Mesendoderm (in vitro differentiated cells): ENCODE data around the gene ZNRD2.

Source experiments
- DNase-seq: peaks from one replicate; pipeline ENCODE4 v3.0.0; 2013
- H2AK5ac ChIP-seq: 2 replicates; pipeline ENCODE4 v1.6.1; 2013; ENCODE audit warnings: low read length, inconsistent platforms
- H2BK120ac ChIP-seq: 2 replicates; pipeline ENCODE4 v1.6.1; 2013; ENCODE audit warnings: low read depth, mild to moderate bottlenecking, low read length, moderate library complexity, mixed read lengths
- H2BK15ac ChIP-seq: replicated peaks from 2 replicates; pipeline ENCODE4 v1.6.1; 2013; ENCODE audit warnings: low read depth, mild to moderate bottlenecking, moderate library complexity
- H2BK5ac ChIP-seq: 2 replicates; pipeline ENCODE4 v1.6.1; 2013; ENCODE audit warnings: low read length, inconsistent platforms
- H3K18ac ChIP-seq: 2 replicates; pipeline ENCODE4 v1.6.1; 2013; ENCODE audit warnings: mild to moderate bottlenecking, low read length, mixed read lengths
- H3K23ac ChIP-seq: one replicate; pipeline ENCODE4 v1.6.1; 2013; ENCODE audit warnings: low read length
- H3K27ac ChIP-seq: 2 replicates; pipeline ENCODE4 v1.5.1; 2013; ENCODE audit warnings: low read depth, mild to moderate bottlenecking, inconsistent platforms, low read length, moderate library complexity
- H3K27me3 ChIP-seq: 2 replicates; pipeline ENCODE4 v1.6.1; 2013; ENCODE audit warnings: low read length, control low read depth, mild to moderate bottlenecking, inconsistent platforms; ENCODE audit not compliant: insufficient read depth, poor library complexity
- H3K36me3 ChIP-seq: 2 replicates; pipeline ENCODE4 v1.6.1; 2013; ENCODE audit warnings: low read length, inconsistent platforms; ENCODE audit not compliant: control insufficient read depth, insufficient read depth
- H3K4ac ChIP-seq: one replicate; pipeline ENCODE4 v1.6.1; 2013; ENCODE audit warnings: low read depth, mild to moderate bottlenecking, low read length, moderate library complexity
- H3K4me1 ChIP-seq: 2 replicates; pipeline ENCODE4 v1.6.1; 2013; ENCODE audit warnings: low read depth, low read length, inconsistent platforms; ENCODE audit not compliant: control insufficient read depth
- H3K4me2 ChIP-seq: 2 replicates; pipeline ENCODE4 v1.6.1; 2013; ENCODE audit warnings: low read length
- H3K4me3 ChIP-seq: 2 replicates; pipeline ENCODE4 v1.5.1; 2013; ENCODE audit warnings: mild to moderate bottlenecking, low read length
- H3K56ac ChIP-seq: one replicate; pipeline ENCODE4 v1.6.1; 2013; ENCODE audit warnings: low read length
- H3K79me1 ChIP-seq: 2 replicates; pipeline ENCODE4 v1.6.1; 2013; ENCODE audit warnings: low read length, inconsistent platforms
- H3K79me2 ChIP-seq: 2 replicates; pipeline ENCODE4 v1.6.1; 2013; ENCODE audit warnings: mild to moderate bottlenecking, low read length; ENCODE audit not compliant: control insufficient read depth, insufficient read depth
- H3K9ac ChIP-seq: 2 replicates; pipeline ENCODE4 v1.6.1; 2013; ENCODE audit warnings: low read length, inconsistent platforms
- H4K5ac ChIP-seq: one replicate; pipeline ENCODE4 v1.6.1; 2013; ENCODE audit warnings: low read length
- H4K8ac ChIP-seq: one replicate; pipeline ENCODE4 v1.6.1; 2013; ENCODE audit warnings: low read depth, mild to moderate bottlenecking, control low read depth, low read length, moderate library complexity
- WGBS: extraction: QIAGEN DNeasy Blood & Tissue Kit; methylation state at CpG from one replicate; pipeline ENCODE4 v1.1.7; 2013; ENCODE audit warnings: low lambda C conversion rate, missing lambda C conversion rate; ENCODE audit not compliant: insufficient coverage; ENCODE audit errors: extremely low coverage; 5-methylcytosine and 5-hydroxymethylcytosine counted together

Gene ZNRD2

DNA sequence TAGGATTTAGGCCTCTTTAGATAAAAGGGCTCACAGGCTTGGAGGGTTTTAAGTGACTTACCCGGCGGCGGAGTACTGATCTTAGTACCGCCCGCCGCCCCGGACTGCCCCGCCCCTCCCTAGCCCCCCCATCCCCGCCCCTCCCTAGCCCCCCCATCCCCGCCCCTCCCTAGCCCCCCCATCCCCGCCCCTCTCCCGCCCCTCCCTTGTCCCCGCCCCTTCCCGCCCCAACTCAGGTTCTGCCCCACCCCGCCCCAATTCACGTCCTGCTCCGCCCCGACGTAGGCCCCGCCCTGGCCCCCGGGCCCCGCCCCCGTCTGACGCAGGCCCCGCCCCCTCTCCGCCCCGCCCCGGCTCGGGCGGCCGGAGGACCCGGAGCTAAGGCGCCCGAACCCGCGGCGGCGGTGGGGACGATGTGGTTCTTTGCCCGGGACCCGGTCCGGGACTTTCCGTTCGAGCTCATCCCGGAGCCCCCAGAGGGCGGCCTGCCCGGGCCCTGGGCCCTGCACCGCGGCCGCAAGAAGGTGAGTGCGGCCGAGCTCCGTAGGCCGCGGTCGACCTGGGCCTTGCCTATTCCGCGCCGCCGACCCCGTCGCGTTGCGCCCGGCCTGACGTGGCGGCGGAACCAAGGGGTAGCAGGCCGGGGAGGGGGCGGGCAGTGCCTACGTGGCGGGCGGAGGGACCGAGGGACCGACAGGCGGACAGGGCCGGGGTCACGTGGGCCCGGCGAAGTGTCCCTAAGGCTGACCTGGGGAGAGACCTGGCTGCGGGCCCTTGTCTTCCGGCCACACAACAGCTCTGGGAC, 45.3 kb upstream of the ZNRD2 start, which contains the start of gene SCYL1:
TSS of gene SCYL1 (plus strand) at position 343 of the 805 bp plus-strand sequence. CDS start at position 414, 71 bp downstream.
- Histone ChIP-seq H2AK5ac (peak within 1 kb of the TSS; percentile 28), H2BK15ac (no peak within 1 kb of the TSS), H2BK5ac (peak within 1 kb of the TSS; percentile 35), H4K8ac (no peak within 1 kb of the TSS), H3K4me2 (peak within 1 kb of the TSS; percentile 60), H2BK120ac (no peak within 1 kb of the TSS), H3K27me3 (no peaks in the 10 kb centered on the region), H3K9ac (peak within 1 kb of the TSS; percentile 84), H3K79me2 (peaks cover 5% of the 10 kb centered on the region), H3K27ac (peak within 1 kb of the TSS; percentile 47), H3K56ac (peak within 1 kb of the TSS; percentile 91), H3K4me1 (no peaks in the 10 kb centered on the region), H3K4me3 (peak within 1 kb of the TSS; percentile 87), H3K4ac (peak within 1 kb of the TSS; percentile 56), H4K5ac (no peak within 1 kb of the TSS), H3K23ac (peak within 1 kb of the TSS; percentile 7), H3K18ac (peak within 1 kb of the TSS; percentile 72), H3K36me3 (peaks cover 2% of the 10 kb centered on the region), H3K79me1 (peaks cover 10% of the 10 kb centered on the region)
- no CpG with 5 or more reads among the region's 82 CpGs for WGBS
- DNase-seq = peak; percentile 77

DNA sequence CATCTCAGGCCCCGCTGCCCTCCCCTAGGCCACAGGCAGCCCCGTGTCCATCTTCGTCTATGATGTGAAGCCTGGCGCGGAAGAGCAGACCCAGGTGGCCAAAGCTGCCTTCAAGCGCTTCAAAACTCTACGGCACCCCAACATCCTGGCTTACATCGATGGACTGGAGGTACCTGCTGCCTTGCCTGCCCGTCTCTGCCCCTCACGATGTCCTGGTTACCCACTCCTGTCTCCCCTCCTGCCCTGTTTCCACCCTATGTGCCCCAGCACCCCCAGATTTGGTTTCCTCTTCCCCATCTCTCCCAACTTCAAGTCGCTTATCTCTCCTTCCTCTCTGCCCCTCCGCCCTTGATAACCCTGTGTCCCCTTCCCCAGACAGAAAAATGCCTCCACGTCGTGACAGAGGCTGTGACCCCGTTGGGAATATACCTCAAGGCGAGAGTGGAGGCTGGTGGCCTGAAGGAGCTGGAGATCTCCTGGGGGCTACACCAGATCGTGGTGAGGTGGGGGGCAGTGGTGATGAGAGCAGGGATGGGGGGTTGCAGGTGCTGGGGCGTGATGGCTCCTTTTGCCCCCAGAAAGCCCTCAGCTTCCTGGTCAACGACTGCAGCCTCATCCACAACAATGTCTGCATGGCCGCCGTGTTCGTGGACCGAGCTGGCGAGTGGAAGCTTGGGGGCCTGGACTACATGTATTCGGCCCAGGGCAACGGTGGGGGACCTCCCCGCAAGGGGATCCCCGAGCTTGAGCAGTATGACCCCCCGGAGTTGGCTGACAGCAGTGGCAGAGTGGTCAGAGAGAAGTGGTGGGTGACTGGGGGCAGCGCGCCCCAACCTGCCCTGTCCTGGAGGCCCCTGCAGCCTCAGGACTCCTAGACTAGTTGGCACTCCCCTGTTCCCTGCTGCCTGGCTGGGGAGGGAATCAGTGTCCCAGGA, 44.5 kb upstream of the ZNRD2 start:
- Histone ChIP-seq H2BK5ac (no peak overlapping the region), H3K27ac (no peak overlapping the region), H3K27me3 (no peaks in the 10 kb centered on the region), H3K4ac (no peak overlapping the region), H3K4me1 (no peaks in the 10 kb centered on the region), H2BK15ac (no peak overlapping the region), H3K23ac (peak overlapping the region; percentile 7), H2BK120ac (no peak overlapping the region), H3K36me3 (peaks cover 2% of the 10 kb centered on the region), H3K79me1 (peaks cover 10% of the 10 kb centered on the region), H3K9ac (peak overlapping the region; percentile 84), H3K4me3 (peak overlapping the region; percentile 87), H3K56ac (peak overlapping the region; percentile 91), H3K79me2 (peaks cover 5% of the 10 kb centered on the region), H2AK5ac (peak overlapping the region; percentile 28), H3K18ac (peak overlapping the region; percentile 72), H4K8ac (no peak overlapping the region), H4K5ac (no peak overlapping the region), H3K4me2 (peak overlapping the region; percentile 60)
- no peak for DNase-seq
- no CpG with 5 or more reads among the region's 31 CpGs for WGBS

DNA sequence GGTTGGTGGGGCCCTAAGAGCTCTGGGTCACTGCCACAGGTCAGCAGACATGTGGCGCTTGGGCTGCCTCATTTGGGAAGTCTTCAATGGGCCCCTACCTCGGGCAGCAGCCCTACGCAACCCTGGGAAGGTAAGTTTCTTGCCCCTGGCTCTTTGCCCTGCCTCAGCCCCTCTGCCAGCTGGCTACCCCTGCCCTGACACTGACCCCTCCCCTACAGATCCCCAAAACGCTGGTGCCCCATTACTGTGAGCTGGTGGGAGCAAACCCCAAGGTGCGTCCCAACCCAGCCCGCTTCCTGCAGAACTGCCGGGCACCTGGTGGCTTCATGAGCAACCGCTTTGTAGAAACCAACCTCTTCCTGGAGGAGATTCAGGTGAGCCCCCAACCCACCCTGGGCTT, 43.5 kb upstream of the ZNRD2 start:
- peaks cover 10% of the 10 kb centered on the region for H3K79me1 ChIP-seq
- H3K56ac ChIP-seq = no peak overlapping the region
- H3K9ac ChIP-seq = no peak overlapping the region
- no peak overlapping the region for H3K18ac ChIP-seq
- no peaks in the 10 kb centered on the region for H3K4me1 ChIP-seq
- no peak overlapping the region for H2BK5ac ChIP-seq
- DNase-seq = no peak
- WGBS = no CpG with 5 or more reads among the region's 8 CpGs
- no peak overlapping the region for H3K4ac ChIP-seq
- H3K27ac ChIP-seq = no peak overlapping the region
- H2BK120ac ChIP-seq = no peak overlapping the region
- H3K4me3 ChIP-seq = no peak overlapping the region
- no peak overlapping the region for H3K23ac ChIP-seq
- H4K5ac ChIP-seq = no peak overlapping the region
- H3K27me3 ChIP-seq = no peaks in the 10 kb centered on the region
- no peak overlapping the region for H4K8ac ChIP-seq
- no peak overlapping the region for H3K4me2 ChIP-seq
- peaks cover 5% of the 10 kb centered on the region for H3K79me2 ChIP-seq
- no peak overlapping the region for H2BK15ac ChIP-seq
- H2AK5ac ChIP-seq = no peak overlapping the region
- H3K36me3 ChIP-seq = peaks cover 6% of the 10 kb centered on the region

DNA sequence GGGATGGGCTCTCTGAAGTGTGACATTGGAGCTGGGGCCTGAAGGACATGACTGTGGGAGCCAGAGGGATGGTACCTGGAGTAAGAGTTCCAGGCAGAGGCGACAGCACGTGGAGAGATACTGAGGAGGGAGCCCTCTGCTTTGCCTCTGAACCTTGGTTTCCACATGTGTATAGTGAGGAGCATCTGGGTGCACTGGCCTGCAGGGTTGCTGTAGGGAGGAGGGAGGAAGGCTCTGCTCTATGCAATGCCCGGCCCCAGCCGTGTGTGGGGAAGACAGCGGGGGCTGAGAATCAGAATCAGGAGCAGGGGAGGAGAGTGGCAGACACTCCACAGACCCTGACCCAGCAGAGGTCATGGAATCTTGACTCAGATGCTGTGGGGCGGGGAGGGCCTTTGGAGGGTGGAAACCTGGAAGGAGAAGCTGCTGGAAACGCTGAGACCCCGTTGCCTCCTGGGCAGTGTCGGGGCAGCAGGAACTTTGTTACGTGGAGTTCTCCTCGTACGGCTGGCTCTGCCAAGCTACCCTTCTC, 41.4 kb upstream of the ZNRD2 start:
- Histone ChIP-seq H3K27me3 (no peaks in the 10 kb centered on the region), H3K56ac (no peak overlapping the region), H3K79me1 (peaks cover 10% of the 10 kb centered on the region), H3K79me2 (peaks cover 5% of the 10 kb centered on the region), H2AK5ac (no peak overlapping the region), H2BK15ac (no peak overlapping the region), H2BK5ac (no peak overlapping the region), H4K5ac (no peak overlapping the region), H3K18ac (no peak overlapping the region), H3K4me1 (no peaks in the 10 kb centered on the region), H2BK120ac (no peak overlapping the region), H3K36me3 (peaks cover 12% of the 10 kb centered on the region), H4K8ac (no peak overlapping the region), H3K9ac (no peak overlapping the region), H3K4ac (no peak overlapping the region), H3K4me2 (no peak overlapping the region), H3K27ac (no peak overlapping the region), H3K23ac (no peak overlapping the region), H3K4me3 (no peak overlapping the region)
- DNase-seq = no peak
- no CpG with 5 or more reads among the region's 12 CpGs for WGBS

GRCh38 chr11:65529475-65530156, 40.7 kb upstream of the ZNRD2 start:
- Histone ChIP-seq H4K5ac (no peak overlapping the region), H3K56ac (no peak overlapping the region), H3K18ac (no peak overlapping the region), H3K23ac (no peak overlapping the region), H3K4me1 (no peaks in the 10 kb centered on the region), H2BK15ac (no peak overlapping the region), H2AK5ac (no peak overlapping the region), H3K4me3 (no peak overlapping the region), H3K9ac (no peak overlapping the region), H2BK5ac (no peak overlapping the region), H3K79me1 (peaks cover 10% of the 10 kb centered on the region), H4K8ac (no peak overlapping the region), H3K27me3 (no peaks in the 10 kb centered on the region), H3K36me3 (peaks cover 12% of the 10 kb centered on the region), H3K4ac (no peak overlapping the region), H3K4me2 (no peak overlapping the region), H3K27ac (no peak overlapping the region), H2BK120ac (no peak overlapping the region), H3K79me2 (peaks cover 5% of the 10 kb centered on the region)
- DNase-seq = no peak
- WGBS = no CpG with 5 or more reads among the region's 10 CpGs
